HFFc6 (cell line): ENCODE results near the gene TSPAN31. TPM values are rescaled to one million over a fixed set of nuclear protein-coding genes. Genes with fewer than 3 reads are reported as not detected.

ENCODE experiments used
- DNase-seq: peaks from one replicate; pipeline ENCODE4 v3.0.0-alpha.2; 2018
- H3K27ac Mint-ChIP-seq: 2 replicates; pipeline ENCODE4 v1.8.0; 2020; ENCODE audit warnings: mild to moderate bottlenecking, mixed read lengths
- H3K27me3 Mint-ChIP-seq: 2 replicates; pipeline ENCODE4 v1.8.0; 2021; ENCODE audit warnings: mild to moderate bottlenecking, moderate library complexity, mixed read lengths; ENCODE audit not compliant: insufficient read depth
- H3K36me3 Mint-ChIP-seq: 2 replicates; pipeline ENCODE4 v1.8.0; 2021; ENCODE audit warnings: low read depth, mixed read lengths
- H3K4me1 Mint-ChIP-seq: 2 replicates; pipeline ENCODE4 v1.8.0; 2020; ENCODE audit warnings: low read depth, mixed read lengths
- H3K4me3 Mint-ChIP-seq: 2 replicates; pipeline ENCODE4 v1.8.0; 2020; ENCODE audit warnings: mild to moderate bottlenecking, moderate library complexity, mixed read lengths
- H3K9me3 Mint-ChIP-seq: 2 replicates; pipeline ENCODE4 v1.8.0; 2020; ENCODE audit warnings: mild to moderate bottlenecking, mixed read lengths
- total RNA-seq, 6 experiments: library from RNA; stranded (reverse); fragmentation: NEBNext Ultra II Directional; extraction: Animal tissue kit (Norgen Biotek cat#: 25700); gene quantifications; 2 replicates in 1 of 6; 3 replicates in 5 of 6; pipeline ENCODE4 v1.2.3, GENCODE V29; 2021
- TF ChIP-seq, protein P1 (sequence below): fragments of 200-600 bp; sonication (generic); IDR thresholded peaks from 2 replicates; pipeline ENCODE4 v1.5.0; 2021; ENCODE audit warnings: antibody characterized with exemption, mild to moderate bottlenecking

TSPAN31 gene
- total RNA-seq, 6 experiments from 2014 or later = 20.3 to 32.3 (median 24.3) TPM

GRCh38 chr12:57724936-57725740 lies 19.7 kb upstream of the TSPAN31 start:
- Mint-ChIP-seq H3K4me3 (peak overlapping the region; percentile 33; the same call in 1 of the 2 replicates), H3K36me3 (peaks cover 6% of the 10 kb centered on the region; the same call in 1 of the 2 replicates), H3K27ac (no peak overlapping the region; the same call in 1 of the 2 replicates), H3K27me3 (peaks cover 2% of the 10 kb centered on the region; the same call in 1 of the 2 replicates), H3K9me3 (no peaks in the 10 kb centered on the region), H3K4me1 (no peaks in the 10 kb centered on the region)
- TF ChIP-seq, protein P1, sequence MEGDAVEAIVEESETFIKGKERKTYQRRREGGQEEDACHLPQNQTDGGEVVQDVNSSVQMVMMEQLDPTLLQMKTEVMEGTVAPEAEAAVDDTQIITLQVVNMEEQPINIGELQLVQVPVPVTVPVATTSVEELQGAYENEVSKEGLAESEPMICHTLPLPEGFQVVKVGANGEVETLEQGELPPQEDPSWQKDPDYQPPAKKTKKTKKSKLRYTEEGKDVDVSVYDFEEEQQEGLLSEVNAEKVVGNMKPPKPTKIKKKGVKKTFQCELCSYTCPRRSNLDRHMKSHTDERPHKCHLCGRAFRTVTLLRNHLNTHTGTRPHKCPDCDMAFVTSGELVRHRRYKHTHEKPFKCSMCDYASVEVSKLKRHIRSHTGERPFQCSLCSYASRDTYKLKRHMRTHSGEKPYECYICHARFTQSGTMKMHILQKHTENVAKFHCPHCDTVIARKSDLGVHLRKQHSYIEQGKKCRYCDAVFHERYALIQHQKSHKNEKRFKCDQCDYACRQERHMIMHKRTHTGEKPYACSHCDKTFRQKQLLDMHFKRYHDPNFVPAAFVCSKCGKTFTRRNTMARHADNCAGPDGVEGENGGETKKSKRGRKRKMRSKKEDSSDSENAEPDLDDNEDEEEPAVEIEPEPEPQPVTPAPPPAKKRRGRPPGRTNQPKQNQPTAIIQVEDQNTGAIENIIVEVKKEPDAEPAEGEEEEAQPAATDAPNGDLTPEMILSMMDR = no peak
- no peak for DNase-seq

- TF ChIP-seq, protein P1 = no peak
- Mint-ChIP-seq H3K4me1 (no peaks in the 10 kb centered on the region), H3K4me3 (peak overlapping the region; percentile 94), H3K9me3 (no peaks in the 10 kb centered on the region), H3K27me3 (peaks cover 2% of the 10 kb centered on the region; the same call in 1 of the 2 replicates), H3K27ac (peak overlapping the region; percentile 96), H3K36me3 (peaks cover 6% of the 10 kb centered on the region; the same call in 1 of the 2 replicates)
- no peak for DNase-seq
These were observed 19.0 kb upstream of the TSPAN31 start for GRCh38 chr12:57725851-57726150.

- Mint-ChIP-seq H3K36me3 (peaks cover 6% of the 10 kb centered on the region; the same call in 1 of the 2 replicates), H3K9me3 (no peaks in the 10 kb centered on the region), H3K4me1 (no peaks in the 10 kb centered on the region), H3K4me3 (peak overlapping the region; percentile 94), H3K27me3 (peaks cover 2% of the 10 kb centered on the region; the same call in 1 of the 2 replicates), H3K27ac (peak overlapping the region; percentile 96)
- TF ChIP-seq, protein P1 = peak; percentile 90
- peak; percentile 84 for DNase-seq
These were observed 18.5 kb upstream of the TSPAN31 start for GRCh38 chr12:57726151-57726883.

GRCh38 chr12:57726884-57727757 lies 17.7 kb upstream of the TSPAN31 start:
- peak overlapping the region; percentile 86 for H3K27ac Mint-ChIP-seq
- H3K9me3 Mint-ChIP-seq = no peaks in the 10 kb centered on the region
- H3K27me3 Mint-ChIP-seq = peaks cover 2% of the 10 kb centered on the region; the same call in 1 of the 2 replicates
- TF ChIP-seq, protein P1 = peak; percentile 58; the same call in 1 of the 2 replicates
- H3K4me3 Mint-ChIP-seq = peak overlapping the region; percentile 94
- DNase-seq = peak; percentile 48
- no peaks in the 10 kb centered on the region for H3K4me1 Mint-ChIP-seq
- peaks cover under 1% of the 10 kb centered on the region; the same call in 1 of the 2 replicates for H3K36me3 Mint-ChIP-seq
